Activated CD8-positive, alpha-beta T cell treated with anti-CD3 and anti-CD28 coated beads for 36 hours (primary cell): ENCODE results near the gene ELANE. TPM values are rescaled to one million over a fixed set of nuclear protein-coding genes. Genes with fewer than 3 reads are reported as not detected.

Experiments used
- ATAC-seq: fragments of 200-7000 bp; cut with Tn5 transposase; one replicate; pipeline ENCODE4 v1.10.0; 2021; ENCODE audit warnings: mild to moderate bottlenecking, moderate library complexity
- CTCF ChIA-PET: fragments of 350-600 bp; sonication (Branson Sonifier 250); formaldehyde crosslinking; loops from one replicate; lab custom pipeline; 2021; ENCODE audit warnings: antibody characterized with exemption; lab: Charles Lee
- POLR2A ChIA-PET: fragments of 350-600 bp; sonication (Branson Sonifier 250); formaldehyde crosslinking; loops from one replicate; lab custom pipeline; 2021; ENCODE audit warnings: antibody characterized with exemption; lab: Charles Lee
- DNase-seq: peaks from one replicate; pipeline ENCODE4 v3.0.0-alpha.2; 2020
- H3K27ac Mint-ChIP-seq: one replicate; pipeline ENCODE4 v1.8.0; 2021; ENCODE audit warnings: mild to moderate bottlenecking, mixed read lengths
- H3K27me3 Mint-ChIP-seq: one replicate; pipeline ENCODE4 v1.8.0; 2021; ENCODE audit warnings: mixed read lengths
- H3K36me3 Mint-ChIP-seq: one replicate; pipeline ENCODE4 v1.8.0; 2021; ENCODE audit warnings: low read depth, mixed read lengths
- H3K4me1 Mint-ChIP-seq: one replicate; pipeline ENCODE4 v1.8.0; 2021; ENCODE audit warnings: low read depth, mixed read lengths
- H3K4me3 Mint-ChIP-seq: one replicate; pipeline ENCODE4 v1.8.0; 2021; ENCODE audit warnings: mild to moderate bottlenecking, moderate library complexity, mixed read lengths
- H3K9me3 Mint-ChIP-seq: one replicate; pipeline ENCODE4 v1.8.0; 2021; ENCODE audit warnings: mixed read lengths
- intact Hi-C: fragments of 100-400 bp; cut with micrococcal nuclease; formaldehyde crosslinking; loops from one replicate; pipeline ENCODE4 v1.10.0; 2022
- total RNA-seq, 2 experiments: library from RNA; stranded (reverse); gene quantifications; one replicate each; pipeline ENCODE4 v1.2.3, GENCODE V29; 2021
- TF ChIP-seq, protein P1 (sequence below): fragments of 200-600 bp; IDR thresholded peaks from one replicate; pipeline ENCODE4 v1.8.0; 2022; ENCODE audit warnings: antibody characterized with exemption, mild to moderate bottlenecking

Gene ELANE
- total RNA-seq, 2 experiments from 2014 or later = not detected

DNA sequence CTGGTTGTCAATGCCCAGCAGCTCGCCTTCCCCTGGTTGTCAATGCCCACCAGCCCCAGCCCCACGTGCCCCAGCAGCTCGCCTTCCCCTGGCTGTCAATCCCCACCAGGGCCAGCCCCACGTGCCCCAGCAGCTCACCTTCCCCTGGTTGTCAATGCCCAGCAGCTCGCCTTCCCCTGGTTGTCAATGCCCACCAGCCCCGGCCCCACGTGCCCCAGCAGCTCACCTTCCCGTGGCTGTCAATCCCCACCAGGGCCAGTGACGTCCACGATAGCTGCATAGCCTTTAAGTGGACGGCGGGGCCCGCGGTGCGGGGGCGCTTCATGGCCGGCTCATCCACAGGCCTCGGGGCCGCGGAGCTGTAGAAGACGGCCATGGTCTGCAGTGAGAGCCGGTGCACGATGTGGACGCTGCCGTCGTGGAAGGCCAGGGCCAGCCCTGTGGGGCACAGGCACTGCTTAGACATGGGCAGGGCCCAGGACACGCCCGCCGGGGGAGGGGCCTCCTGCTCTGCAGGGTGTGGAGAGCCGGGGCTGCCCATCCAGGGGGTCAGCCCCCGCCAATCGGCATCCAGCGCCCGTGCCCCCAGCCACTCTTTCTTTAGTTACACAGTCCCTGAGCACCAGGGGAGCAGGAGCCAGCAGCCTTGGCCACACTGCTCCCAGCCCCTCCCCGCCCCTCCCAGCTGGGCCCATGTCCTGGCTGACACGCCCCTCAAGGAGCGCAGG lies 27.8 kb downstream of the ELANE start:
- DNase-seq = no peak
- Mint-ChIP-seq H3K27ac (no peak overlapping the region), H3K4me1 (no peaks in the 10 kb centered on the region), H3K9me3 (no peaks in the 10 kb centered on the region), H3K36me3 (peaks cover 2% of the 10 kb centered on the region), H3K27me3 (no peaks in the 10 kb centered on the region), H3K4me3 (no peak overlapping the region)
- TF ChIP-seq, protein P1, sequence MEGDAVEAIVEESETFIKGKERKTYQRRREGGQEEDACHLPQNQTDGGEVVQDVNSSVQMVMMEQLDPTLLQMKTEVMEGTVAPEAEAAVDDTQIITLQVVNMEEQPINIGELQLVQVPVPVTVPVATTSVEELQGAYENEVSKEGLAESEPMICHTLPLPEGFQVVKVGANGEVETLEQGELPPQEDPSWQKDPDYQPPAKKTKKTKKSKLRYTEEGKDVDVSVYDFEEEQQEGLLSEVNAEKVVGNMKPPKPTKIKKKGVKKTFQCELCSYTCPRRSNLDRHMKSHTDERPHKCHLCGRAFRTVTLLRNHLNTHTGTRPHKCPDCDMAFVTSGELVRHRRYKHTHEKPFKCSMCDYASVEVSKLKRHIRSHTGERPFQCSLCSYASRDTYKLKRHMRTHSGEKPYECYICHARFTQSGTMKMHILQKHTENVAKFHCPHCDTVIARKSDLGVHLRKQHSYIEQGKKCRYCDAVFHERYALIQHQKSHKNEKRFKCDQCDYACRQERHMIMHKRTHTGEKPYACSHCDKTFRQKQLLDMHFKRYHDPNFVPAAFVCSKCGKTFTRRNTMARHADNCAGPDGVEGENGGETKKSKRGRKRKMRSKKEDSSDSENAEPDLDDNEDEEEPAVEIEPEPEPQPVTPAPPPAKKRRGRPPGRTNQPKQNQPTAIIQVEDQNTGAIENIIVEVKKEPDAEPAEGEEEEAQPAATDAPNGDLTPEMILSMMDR = no peak
- POLR2A ChIA-PET = no interaction called here
- no peak for ATAC-seq
- CTCF ChIA-PET = interaction anchor here (1.6 kb wide), 1 partner anchor 102 kb away, joined by 3 read pairs; no protein-coding TSS in a partner anchor
- intact Hi-C loops = no loop called here

DNA sequence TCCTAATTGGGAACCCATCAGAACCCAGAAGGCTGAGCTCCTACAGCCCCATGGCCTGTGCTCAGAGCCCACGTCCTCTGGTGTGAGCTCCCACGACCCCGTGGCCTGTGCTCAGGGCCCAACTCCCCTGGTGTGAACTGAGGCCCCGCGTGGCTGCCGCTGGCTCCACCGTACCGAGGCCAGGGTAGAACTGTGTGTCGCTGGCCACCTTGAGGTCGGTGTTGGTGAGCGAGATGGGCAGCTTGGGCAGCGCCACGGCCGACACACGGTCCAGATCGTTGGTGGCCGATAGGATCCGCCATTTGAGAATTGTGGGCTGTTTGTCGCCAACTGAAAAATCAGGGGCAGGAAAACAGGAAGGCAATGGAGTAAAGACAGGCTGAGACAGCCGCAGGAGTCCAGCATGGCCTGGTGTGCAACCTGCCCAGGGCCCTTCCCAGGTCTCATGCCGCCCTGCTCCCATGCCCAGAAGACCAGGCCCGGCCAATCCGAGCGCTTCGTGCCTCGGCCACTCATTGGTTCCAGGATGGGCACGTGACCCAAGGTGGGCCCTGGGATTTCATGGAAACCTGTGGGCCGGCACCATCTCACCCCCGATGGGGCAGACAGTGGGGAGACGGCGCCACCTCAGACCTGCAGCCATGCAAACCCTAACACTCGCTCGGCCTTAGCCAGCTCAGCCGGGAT lies 29.4 kb downstream of the ELANE start:
- H3K4me3 Mint-ChIP-seq = no peak overlapping the region
- ATAC-seq (no peak), DNase-seq (no peak)
- H3K27ac Mint-ChIP-seq = no peak overlapping the region
- no peaks in the 10 kb centered on the region for H3K4me1 Mint-ChIP-seq
- ChIA-PET CTCF (no interaction called here), POLR2A (no interaction called here)
- no peaks in the 10 kb centered on the region for H3K27me3 Mint-ChIP-seq
- intact Hi-C loops = no loop called here
- H3K36me3 Mint-ChIP-seq = peaks cover 2% of the 10 kb centered on the region
- no peaks in the 10 kb centered on the region for H3K9me3 Mint-ChIP-seq
- TF ChIP-seq, protein P1 = no peak

DNA sequence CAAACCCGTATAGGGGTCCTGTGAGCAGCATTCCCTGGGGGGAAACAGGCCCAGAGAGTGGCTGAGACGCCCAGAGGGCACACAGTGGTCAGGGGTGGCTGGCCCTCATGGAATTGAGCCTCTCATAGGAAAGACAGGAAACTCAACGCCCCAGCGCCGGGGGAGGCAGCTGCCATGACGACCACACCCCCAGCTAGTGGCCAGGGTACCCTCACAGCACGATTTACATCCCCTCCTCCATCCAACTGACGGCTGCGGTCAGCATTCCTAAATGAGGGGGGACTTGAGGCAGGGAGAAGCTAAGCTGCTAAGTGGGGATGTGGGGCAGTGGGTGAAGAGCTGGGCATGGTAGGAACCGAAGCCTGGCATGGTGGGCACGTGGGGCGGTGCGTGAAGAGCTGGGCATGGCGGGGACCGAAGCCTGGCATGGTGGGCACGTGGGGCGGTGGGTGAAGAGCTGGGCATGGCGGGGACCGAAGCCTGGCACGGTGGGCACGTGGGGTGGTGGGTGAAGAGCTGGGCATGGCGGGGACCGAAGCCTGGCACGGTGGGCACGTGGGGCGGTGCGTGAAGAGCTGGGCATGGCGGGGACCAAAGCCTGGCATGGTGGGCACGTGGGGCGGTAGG lies 30.9 kb downstream of the ELANE start:
- intact Hi-C loops = no loop called here
- Mint-ChIP-seq H3K4me3 (no peak overlapping the region), H3K27ac (no peak overlapping the region), H3K27me3 (no peaks in the 10 kb centered on the region), H3K9me3 (no peaks in the 10 kb centered on the region), H3K4me1 (peaks cover 2% of the 10 kb centered on the region), H3K36me3 (peaks cover 2% of the 10 kb centered on the region)
- POLR2A ChIA-PET = no interaction called here
- CTCF ChIA-PET = no interaction called here
- DNase-seq (no peak), ATAC-seq (no peak)
- TF ChIP-seq, protein P1 = no peak

DNA sequence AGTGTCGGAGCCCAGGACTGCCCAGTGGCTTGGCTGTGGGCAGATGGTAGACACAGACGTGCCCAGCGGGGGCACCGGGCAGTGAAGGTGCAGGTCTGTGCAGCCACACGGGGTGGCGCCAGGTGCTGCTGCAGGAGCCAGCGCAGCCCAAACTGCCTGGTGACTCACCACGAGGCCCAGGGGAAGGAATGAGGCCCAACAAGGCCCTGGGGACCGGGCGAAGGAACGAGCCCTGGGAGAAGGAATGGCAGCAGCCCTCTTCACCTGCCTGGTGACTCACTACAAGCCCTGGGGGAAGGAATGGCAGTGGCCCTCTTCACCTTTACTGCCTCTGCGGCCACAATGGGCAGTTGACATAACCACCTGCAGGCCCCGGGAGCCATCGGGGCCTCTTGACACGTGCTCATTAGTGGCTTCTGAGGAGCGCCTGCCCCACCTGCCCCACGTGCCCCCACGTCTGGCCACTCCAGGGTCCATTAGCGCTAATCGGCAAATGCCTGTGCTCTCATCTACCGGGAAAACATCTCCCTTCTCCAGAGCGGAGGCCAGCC lies 31.6 kb downstream of the ELANE start:
- CTCF ChIA-PET = no interaction called here

More for the DNA sequence above, 31.6 kb downstream of the ELANE start:
- TF ChIP-seq, protein P1 = no peak
- POLR2A ChIA-PET = no interaction called here
- Mint-ChIP-seq H3K4me1 (peaks cover 2% of the 10 kb centered on the region), H3K9me3 (no peaks in the 10 kb centered on the region), H3K27ac (no peak overlapping the region), H3K4me3 (no peak overlapping the region), H3K36me3 (peaks cover 2% of the 10 kb centered on the region), H3K27me3 (no peaks in the 10 kb centered on the region)
- DNase-seq = no peak
- no peak for ATAC-seq
- intact Hi-C loops = no loop called here
